Lower leg skin (tissue), 3 donors: ENCODE data around the gene URM1.

Source experiments
- POLR2A ChIP-seq, 2 donors: fragments of 450-650 bp; IDR thresholded peaks; one replicate each; pipeline ENCODE4 v1.6.1; 2016 to 2017; ENCODE audit warnings: antibody characterized with exemption in 2 of 2, mild to moderate bottlenecking in 1 of 2, moderate library complexity in 1 of 2
- TF ChIP-seq, protein P1 (sequence below), 3 donors: fragments of 450-650 bp; IDR thresholded peaks; one replicate each; pipeline ENCODE4 v1.5.1; 2016; ENCODE audit warnings: antibody characterized with exemption in 3 of 3, mild to moderate bottlenecking in 3 of 3, moderate library complexity in 2 of 3

DNA sequence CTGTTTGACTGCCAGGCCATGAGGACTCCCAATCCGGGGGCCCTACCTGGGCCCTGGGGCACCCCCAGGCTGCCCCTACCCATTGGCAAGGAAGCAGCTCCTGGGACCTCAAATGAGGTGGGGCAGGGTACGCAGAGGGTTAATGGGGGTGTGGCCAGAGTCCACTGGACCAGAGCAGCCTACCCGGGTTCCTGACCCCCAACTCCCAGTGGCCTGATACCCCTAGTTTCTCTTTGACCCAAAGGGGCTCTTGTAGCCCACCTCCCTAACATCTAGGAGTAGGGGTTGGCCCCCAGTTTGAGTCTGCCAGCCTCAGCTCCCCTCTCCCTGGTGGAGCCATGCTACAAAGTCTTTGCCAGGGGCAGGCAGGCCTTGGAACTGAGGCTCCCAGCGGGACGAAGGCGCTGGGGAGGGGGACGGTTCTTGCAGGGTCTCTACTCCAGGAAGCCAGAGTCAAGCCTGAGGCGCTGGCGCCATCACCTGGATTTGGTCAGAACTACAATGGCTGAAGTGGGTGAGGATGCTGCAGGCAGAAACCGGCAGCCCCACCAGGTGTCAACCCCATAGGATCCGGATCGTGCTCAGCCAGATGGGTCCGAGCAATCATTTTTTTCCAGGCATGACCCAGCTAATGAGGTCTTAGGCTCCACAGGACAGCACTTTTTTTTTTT is 41.1 kb downstream of the URM1 start:
- TF ChIP-seq, protein P1, sequence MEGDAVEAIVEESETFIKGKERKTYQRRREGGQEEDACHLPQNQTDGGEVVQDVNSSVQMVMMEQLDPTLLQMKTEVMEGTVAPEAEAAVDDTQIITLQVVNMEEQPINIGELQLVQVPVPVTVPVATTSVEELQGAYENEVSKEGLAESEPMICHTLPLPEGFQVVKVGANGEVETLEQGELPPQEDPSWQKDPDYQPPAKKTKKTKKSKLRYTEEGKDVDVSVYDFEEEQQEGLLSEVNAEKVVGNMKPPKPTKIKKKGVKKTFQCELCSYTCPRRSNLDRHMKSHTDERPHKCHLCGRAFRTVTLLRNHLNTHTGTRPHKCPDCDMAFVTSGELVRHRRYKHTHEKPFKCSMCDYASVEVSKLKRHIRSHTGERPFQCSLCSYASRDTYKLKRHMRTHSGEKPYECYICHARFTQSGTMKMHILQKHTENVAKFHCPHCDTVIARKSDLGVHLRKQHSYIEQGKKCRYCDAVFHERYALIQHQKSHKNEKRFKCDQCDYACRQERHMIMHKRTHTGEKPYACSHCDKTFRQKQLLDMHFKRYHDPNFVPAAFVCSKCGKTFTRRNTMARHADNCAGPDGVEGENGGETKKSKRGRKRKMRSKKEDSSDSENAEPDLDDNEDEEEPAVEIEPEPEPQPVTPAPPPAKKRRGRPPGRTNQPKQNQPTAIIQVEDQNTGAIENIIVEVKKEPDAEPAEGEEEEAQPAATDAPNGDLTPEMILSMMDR (IDR thresholded peaks at IDR 0.05), result no peak
- TF ChIP-seq POLR2A (IDR thresholded peaks at IDR 0.05), result no peak
